HFFc6 (cell line): ENCODE results near the gene MOCS3. TPM values are rescaled to one million over a fixed set of nuclear protein-coding genes. Genes with fewer than 3 reads are reported as not detected.
A peak's percentile ranks its signal among the peaks of the same experiment; 100 is the strongest.

Experiments used
- DNase-seq: peaks from one replicate; pipeline ENCODE4 v3.0.0-alpha.2; 2018
- H3K27ac Mint-ChIP-seq: 2 replicates; pipeline ENCODE4 v1.8.0; 2020; ENCODE audit warnings: mild to moderate bottlenecking, mixed read lengths
- H3K27me3 Mint-ChIP-seq: 2 replicates; pipeline ENCODE4 v1.8.0; 2021; ENCODE audit warnings: mild to moderate bottlenecking, moderate library complexity, mixed read lengths; ENCODE audit not compliant: insufficient read depth
- H3K36me3 Mint-ChIP-seq: 2 replicates; pipeline ENCODE4 v1.8.0; 2021; ENCODE audit warnings: low read depth, mixed read lengths
- H3K4me1 Mint-ChIP-seq: 2 replicates; pipeline ENCODE4 v1.8.0; 2020; ENCODE audit warnings: low read depth, mixed read lengths
- H3K4me3 Mint-ChIP-seq: 2 replicates; pipeline ENCODE4 v1.8.0; 2020; ENCODE audit warnings: mild to moderate bottlenecking, moderate library complexity, mixed read lengths
- H3K9me3 Mint-ChIP-seq: 2 replicates; pipeline ENCODE4 v1.8.0; 2020; ENCODE audit warnings: mild to moderate bottlenecking, mixed read lengths
- long read RNA-seq: library from polyadenylated mRNA; unstranded; transcript quantifications from one replicate; pipeline ENCODE4 v2.0.0, GENCODE V29; 2019
- total RNA-seq, 6 experiments: library from RNA; stranded (reverse); fragmentation: NEBNext Ultra II Directional; extraction: Animal tissue kit (Norgen Biotek cat#: 25700); gene quantifications; 2 replicates in 1 of 6; 3 replicates in 5 of 6; pipeline ENCODE4 v1.2.3, GENCODE V29; 2021
- TF ChIP-seq, protein P1 (sequence below): fragments of 200-600 bp; sonication (generic); IDR thresholded peaks from 2 replicates; pipeline ENCODE4 v1.5.0; 2021; ENCODE audit warnings: antibody characterized with exemption, mild to moderate bottlenecking

MOCS3 gene, protein sequence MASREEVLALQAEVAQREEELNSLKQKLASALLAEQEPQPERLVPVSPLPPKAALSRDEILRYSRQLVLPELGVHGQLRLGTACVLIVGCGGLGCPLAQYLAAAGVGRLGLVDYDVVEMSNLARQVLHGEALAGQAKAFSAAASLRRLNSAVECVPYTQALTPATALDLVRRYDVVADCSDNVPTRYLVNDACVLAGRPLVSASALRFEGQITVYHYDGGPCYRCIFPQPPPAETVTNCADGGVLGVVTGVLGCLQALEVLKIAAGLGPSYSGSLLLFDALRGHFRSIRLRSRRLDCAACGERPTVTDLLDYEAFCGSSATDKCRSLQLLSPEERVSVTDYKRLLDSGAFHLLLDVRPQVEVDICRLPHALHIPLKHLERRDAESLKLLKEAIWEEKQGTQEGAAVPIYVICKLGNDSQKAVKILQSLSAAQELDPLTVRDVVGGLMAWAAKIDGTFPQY
- total RNA-seq, result 1 to 10 TPM; 5.0 to 6.1 (median 5.4) TPM
- long read RNA-seq, full-length matches to known transcripts, result 29 of 29 reads
- long read RNA-seq, partial matches to known transcripts, result 0 of 29 reads
- long read RNA-seq, other reads (novel, unspliced or antisense), result 0 of 29 reads

DNA sequence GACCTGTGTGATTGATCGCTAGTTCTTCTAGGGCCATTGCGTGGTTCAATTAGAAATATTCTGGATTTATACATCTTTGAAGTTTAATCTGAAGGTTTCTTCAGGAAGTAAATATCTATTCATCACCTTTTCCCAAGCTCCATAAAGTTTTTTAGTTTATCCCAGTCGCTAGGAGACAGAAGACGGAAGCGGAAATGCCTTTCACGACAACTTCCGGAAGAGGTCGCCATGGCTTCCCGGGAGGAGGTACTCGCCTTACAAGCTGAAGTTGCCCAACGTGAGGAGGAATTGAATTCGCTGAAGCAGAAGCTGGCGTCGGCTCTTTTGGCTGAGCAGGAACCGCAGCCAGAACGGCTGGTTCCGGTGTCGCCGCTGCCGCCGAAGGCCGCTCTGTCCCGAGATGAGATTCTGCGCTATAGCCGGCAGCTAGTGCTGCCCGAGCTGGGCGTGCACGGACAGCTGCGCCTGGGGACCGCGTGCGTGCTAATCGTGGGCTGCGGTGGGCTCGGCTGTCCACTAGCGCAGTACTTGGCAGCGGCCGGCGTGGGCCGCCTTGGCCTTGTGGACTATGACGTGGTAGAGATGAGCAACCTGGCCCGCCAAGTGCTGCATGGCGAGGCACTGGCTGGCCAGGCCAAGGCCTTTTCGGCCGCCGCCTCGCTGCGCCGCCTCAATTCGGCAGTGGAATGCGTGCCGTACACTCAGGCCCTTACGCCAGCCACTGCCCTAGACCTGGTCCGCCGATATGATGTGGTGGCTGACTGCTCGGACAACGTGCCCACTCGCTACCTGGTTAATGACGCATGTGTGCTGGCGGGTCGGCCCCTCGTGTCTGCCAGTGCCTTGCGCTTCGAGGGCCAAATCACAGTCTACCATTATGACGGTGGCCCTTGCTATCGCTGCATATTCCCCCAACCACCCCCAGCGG is at the start of gene MOCS3:
TSS of gene MOCS3 (plus strand) at position 204 of the 928 bp plus-strand sequence. CDS start at position 229, 25 bp downstream.
- no peaks in the 10 kb centered on the region; the same call in 1 of the 2 replicates for H3K27me3 Mint-ChIP-seq
- H3K36me3 Mint-ChIP-seq, result peaks cover 35% of the 10 kb centered on the region

DNA sequence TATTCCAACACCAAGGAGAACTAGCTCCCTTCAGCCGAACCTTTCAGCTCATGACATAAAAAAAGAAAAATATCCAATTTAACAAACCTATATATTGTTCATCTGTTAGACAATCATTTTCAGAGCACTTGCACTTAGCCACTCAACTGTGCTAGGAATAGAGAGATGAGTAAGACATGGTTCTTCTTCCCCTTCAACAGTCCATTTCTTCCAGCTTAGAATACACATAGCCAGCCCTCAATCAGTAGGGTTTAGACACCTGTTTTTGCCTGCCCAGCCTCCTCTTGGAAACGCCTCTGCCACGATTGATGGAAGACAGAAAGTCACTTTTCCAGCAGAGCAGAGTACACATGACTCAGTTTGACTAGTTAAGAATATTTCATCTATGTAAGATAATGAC is 49.2 kb upstream of the MOCS3 start:
- Mint-ChIP-seq H3K4me1 (peaks cover 58% of the 10 kb centered on the region), H3K27me3 (no peaks in the 10 kb centered on the region; the same call in 1 of the 2 replicates), H3K4me3 (peak overlapping the region; percentile 37), H3K36me3 (peaks cover 23% of the 10 kb centered on the region), H3K27ac (peak overlapping the region; percentile 95), H3K9me3 (no peaks in the 10 kb centered on the region)
- TF ChIP-seq, protein P1, sequence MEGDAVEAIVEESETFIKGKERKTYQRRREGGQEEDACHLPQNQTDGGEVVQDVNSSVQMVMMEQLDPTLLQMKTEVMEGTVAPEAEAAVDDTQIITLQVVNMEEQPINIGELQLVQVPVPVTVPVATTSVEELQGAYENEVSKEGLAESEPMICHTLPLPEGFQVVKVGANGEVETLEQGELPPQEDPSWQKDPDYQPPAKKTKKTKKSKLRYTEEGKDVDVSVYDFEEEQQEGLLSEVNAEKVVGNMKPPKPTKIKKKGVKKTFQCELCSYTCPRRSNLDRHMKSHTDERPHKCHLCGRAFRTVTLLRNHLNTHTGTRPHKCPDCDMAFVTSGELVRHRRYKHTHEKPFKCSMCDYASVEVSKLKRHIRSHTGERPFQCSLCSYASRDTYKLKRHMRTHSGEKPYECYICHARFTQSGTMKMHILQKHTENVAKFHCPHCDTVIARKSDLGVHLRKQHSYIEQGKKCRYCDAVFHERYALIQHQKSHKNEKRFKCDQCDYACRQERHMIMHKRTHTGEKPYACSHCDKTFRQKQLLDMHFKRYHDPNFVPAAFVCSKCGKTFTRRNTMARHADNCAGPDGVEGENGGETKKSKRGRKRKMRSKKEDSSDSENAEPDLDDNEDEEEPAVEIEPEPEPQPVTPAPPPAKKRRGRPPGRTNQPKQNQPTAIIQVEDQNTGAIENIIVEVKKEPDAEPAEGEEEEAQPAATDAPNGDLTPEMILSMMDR, result no peak
- DNase-seq, result no peak

More for the DNA sequence above, at the start of gene MOCS3:
- Mint-ChIP-seq H3K9me3 (no peaks in the 10 kb centered on the region), H3K4me3 (peak within 1 kb of the TSS; percentile 98), H3K4me1 (peaks cover 46% of the 10 kb centered on the region), H3K27ac (peak within 1 kb of the TSS; percentile 100)
- peak; percentile 88 for DNase-seq
- TF ChIP-seq, protein P1, result peak; percentile 36; the same call in 1 of the 2 replicates

DNA sequence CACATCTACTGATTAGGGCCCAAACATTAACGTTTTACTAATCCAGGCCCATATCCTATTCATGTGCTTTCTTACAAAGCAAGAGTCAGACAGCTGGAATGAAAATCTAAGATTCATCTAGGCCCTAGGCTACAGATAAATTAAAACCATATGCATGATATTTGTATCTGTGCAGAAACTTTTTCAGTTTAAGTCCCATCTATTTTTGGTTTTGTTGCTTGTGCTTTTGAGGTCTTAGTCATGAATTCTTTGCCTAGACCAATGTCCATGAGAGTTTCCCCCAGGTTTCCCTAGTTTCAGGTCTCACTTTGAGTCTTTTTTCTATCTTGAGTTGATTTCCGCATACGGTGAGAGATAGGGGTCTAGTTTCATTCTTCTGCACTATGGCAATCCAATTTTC is 47.6 kb upstream of the MOCS3 start:
- H3K27ac Mint-ChIP-seq, result peak overlapping the region; percentile 95
- DNase-seq, result peak; percentile 95
- peak overlapping the region; percentile 78 for H3K4me3 Mint-ChIP-seq
- peaks cover 74% of the 10 kb centered on the region for H3K4me1 Mint-ChIP-seq
- TF ChIP-seq, protein P1, result no peak
- peaks cover 23% of the 10 kb centered on the region for H3K36me3 Mint-ChIP-seq
- H3K9me3 Mint-ChIP-seq, result no peaks in the 10 kb centered on the region
- H3K27me3 Mint-ChIP-seq, result no peaks in the 10 kb centered on the region; the same call in 1 of the 2 replicates

DNA sequence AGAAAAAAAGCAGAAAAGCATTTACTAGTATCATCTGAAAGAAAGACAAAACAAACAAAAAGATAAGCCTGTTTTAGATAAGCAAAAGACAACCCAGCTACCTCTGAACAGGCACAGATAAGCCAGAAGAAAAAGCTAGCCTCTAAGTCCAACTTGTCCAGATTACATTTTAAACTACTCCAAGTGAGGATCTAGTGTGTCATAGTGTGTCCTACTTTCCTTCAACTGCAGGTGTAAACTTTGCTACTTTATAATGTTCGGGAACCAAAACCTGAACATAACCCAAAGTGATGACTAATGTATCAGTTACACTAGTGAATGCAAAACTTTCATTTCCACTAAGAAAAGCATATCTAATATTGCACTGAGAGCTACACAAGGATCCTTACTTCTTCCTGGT is 46.9 kb upstream of the MOCS3 start:
- Mint-ChIP-seq H3K4me1 (peaks cover 81% of the 10 kb centered on the region), H3K36me3 (peaks cover 23% of the 10 kb centered on the region), H3K9me3 (no peaks in the 10 kb centered on the region), H3K27me3 (no peaks in the 10 kb centered on the region; the same call in 1 of the 2 replicates), H3K27ac (peak overlapping the region; percentile 95), H3K4me3 (peak overlapping the region; percentile 78)
- no peak for DNase-seq
- TF ChIP-seq, protein P1, result no peak
